NCI-H2196 treated with DMSO at 0.1 percent for 48 hours (cell line): ENCODE results near the gene GABRD.

Experiments used
- DNase-seq: peaks from one replicate; lab custom pipeline; 2025; ENCODE audit not compliant: unreplicated experiment; lab: John Stamatoyannopoulos, UW

The GABRD gene

DNA sequence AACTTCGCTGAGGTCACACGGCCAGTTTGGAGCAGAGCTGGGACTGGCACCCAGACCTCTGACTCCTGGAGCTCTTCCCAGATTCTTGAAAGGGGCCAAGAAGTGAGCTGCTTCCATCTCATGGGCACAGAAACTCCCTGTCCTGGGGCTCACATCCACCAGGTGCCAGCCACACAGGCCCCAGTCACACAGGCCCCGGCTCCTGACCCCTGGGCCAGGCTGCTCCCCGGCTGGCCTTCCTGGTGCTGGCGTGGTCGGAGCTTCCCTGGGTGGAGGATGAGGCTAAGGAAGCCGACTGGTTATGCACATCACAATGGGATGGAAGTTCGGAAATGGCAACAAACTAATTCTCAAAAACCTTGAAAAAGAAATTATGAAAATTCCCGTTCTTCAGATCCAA is 3.0 kb upstream of the GABRD start:
- no peak for DNase-seq

DNA sequence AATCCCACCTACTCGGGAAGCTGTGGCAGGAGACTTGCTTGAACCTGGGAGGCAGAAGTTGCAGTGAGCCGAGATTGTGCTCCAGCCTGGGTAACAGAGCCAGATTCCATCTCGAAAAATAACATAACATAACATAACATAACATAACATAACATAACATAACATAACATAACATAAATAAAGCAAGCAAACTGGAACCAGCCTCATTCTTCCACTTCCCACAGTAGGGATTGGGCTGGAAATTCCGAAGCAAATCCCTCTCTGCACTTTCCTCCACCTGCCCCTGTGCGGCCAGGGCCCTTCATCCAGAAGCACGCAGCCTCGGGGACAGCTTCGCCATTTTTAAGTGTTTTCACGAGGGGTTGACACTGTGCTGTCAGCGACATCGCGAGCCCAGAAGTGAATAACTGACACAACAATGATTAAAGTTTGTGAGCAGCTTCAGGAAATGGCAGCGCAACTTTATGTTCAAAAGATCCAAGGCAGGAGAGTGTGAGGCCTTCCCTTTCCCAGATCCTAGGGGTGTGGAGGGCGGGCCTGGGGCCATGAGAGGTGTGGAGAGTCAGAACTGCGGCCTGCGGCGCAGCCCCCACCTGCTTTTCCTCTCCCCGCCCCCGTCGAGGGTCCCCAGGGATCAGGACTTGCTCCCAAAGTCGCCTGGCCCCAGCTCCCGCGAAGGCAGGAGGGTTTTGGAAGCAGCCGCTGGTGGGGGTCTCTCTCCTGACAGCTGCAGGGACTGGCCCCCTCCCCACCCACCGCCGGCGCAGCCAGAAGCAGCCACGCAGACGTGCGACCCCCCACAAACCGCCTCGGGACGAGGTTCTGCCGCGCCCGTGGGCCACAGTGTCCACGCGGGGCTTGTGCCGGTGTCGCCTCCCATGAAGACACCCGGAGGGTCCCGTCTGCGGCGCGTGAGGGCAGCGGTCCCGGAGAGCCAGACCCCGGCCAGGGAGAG is 651 bp upstream of the GABRD start:
- no peak for DNase-seq

DNA sequence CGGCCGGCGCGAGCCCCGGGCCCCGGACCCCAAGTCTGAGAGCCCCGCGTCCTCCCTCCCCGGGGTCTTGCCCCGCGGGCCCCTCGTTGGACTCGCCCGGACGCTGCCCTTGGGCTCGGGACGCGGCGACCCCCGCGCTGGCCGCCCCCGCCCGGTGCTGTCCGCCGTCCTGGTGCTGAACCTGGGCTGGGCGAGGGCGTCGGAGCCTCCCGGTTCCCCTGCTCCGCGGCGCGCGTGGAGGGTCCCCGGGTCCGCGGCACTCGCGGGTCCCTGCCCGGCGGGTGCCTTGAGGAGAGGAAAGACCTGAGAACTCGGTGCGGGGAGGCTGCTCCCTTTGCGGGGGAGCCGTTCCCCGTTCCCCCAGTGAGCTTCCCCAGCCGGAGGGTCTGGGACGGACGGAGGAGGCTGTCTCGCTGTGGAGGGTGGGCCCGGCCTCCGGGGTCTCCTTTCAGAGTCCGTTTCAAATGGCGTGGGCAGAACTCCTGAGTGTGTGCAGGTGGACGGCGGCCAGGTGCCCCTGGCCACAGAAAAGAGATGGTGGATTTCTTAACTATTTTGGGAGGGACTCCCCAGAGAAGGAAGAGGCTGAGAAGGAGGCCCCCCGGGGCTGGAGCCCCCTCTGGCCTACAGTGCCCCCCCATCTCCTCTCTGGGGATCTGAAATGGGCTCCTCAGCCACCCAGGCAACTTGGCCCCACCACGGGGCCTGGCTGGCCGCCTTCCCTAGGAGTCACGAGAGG is 595 bp downstream of the GABRD start:
- DNase-seq = no peak

DNA sequence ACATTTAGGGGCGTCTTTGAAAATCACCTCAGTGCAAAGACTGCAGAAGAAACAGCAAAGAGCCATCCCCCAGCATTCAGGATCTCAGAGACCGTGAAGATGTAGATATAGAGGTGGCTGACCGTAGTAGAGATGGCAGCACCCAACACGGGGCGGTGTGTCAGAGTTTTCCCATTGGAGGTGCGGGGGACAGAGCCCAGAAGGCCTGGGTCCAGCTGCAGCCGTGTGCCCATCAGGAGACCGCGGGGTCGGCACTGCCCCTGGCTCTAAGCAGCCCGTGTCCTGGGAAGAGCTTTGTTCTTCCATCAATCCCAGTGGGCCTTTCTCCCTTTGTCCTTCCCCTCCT is 1.1 kb downstream of the GABRD start:
- DNase-seq = no peak

DNA sequence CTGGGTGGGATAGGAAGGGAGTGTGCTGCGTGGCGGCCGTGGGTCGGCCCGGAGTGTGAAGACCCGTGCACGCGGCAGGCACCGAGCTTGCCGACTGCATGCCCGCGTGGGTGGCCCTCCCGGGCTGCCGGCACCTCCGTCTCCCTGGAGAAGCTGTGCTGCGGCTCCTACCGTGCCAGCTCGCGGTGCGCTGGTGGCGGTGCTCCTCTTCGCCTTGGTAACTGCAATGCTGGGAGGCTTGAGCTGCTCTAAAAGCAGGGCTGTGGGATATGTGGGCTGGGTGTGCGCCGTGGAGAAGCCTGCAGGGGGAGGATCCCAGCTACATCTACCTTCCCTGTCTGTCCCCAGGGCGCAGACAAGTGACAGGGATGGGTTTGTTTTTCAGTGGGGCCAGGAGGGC is 2.4 kb downstream of the GABRD start:
- no peak for DNase-seq

DNA sequence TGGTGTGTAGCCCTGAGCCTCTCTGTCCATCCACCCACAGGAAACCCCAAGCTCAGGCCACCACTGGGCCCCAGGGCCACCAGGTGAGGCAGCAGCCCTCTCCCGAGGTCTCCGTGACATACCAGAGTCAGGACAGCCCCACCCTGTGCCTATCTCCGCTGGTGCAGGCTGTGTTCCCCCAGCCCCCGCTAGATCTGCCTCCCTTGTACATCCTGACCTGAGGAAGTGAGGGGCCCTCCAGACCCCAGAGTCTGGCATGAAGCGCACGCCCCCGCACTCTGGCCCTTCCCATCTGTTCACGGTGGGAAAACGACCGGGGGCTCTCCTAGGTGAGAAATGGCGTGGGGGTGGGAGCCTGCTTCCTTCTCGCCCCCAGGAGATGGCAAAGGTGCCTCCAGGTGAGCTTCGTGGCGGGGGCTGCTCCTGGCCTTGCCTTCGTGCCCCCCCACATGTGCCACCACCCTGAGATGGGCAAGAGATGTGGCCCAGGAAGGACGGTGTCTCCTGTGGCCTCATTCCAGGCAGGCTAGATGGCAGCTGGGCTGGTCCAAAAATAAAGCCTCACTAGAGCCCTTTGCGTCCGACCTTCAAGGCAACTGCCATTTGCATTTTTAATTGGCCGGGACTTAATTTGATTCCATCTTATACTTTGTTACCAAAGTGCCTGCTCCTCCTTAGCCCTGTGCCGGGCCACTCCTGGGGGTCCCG is 3.1 kb downstream of the GABRD start:
- DNase-seq = no peak

DNA sequence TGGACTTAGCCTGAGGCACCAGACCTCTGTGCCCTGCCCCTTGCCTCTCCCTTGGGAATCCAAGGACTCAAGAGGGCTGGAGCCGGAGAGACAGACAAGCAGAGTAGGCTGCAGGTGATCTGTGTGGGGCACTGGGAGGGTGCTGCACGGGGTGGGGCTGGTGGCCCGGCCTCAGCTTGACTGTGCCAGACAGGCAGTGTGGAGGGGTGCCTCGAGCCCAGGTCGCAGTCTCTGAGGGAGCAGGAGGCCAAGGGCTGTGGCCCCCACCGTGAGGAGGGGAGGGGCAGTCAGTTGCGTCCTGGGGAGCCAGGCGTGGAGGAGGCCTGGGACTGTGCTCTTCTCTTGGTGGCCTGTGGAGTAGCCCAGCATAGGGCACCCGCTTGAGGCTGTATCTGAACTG is 4.0 kb downstream of the GABRD start:
- DNase-seq = no peak

DNA sequence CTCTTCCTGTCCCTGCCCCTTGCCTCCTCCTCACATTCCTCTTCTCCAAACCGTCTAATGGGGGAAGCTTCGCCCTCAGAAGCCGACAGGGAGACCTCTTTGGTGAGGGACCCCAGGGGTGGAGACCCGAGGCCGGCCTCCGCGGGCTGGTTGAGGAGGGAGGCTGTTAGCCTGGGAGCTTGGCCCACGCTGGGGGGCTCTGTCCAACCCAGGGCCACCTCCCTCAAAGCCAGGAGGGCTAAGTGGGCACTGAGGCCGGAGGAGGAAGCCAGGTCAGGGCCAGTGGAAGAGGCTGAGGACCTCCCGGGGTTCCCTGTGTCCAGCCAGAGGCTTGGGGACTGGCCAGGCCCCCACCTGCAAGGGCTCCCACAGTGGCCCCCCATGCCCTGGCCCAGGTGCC is 5.3 kb downstream of the GABRD start:
- no peak for DNase-seq

DNA sequence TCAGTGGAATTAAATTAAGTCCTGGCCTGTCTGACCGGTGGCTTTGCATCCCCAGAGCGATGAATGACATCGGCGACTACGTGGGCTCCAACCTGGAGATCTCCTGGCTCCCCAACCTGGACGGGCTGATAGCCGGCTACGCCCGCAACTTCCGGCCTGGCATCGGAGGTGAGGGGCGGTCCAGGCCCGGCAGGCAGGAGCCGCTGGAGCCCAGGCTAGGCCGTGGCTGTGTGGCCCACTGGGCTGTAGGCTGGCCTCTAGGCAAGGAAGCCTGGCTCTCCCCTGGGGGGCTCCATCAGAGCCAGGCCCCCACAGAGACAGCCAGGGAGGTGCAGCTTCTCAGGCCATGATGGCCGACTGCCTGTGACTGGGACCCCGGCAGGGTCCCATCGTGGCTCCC is 5.7 kb downstream of the GABRD start:
- no peak for DNase-seq

DNA sequence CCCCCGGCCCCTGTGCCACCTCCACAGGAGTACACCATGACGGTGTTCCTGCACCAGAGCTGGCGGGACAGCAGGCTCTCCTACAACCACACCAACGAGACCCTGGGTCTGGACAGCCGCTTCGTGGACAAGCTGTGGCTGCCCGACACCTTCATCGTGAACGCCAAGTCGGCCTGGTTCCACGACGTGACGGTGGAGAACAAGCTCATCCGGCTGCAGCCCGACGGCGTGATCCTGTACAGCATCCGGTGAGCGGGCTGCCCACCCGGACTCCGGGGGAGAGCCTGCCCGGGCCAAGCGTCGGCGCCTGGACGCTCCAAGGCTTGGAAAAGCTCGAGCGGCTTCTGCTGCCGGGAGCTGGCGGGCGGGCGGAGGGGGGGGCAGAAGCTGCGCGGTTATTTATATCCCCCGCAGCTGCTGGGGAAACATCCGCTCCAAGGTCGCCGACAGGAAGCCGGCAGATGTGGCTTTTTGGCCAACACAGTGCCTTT is 6.4 kb downstream of the GABRD start:
- DNase-seq = no peak

DNA sequence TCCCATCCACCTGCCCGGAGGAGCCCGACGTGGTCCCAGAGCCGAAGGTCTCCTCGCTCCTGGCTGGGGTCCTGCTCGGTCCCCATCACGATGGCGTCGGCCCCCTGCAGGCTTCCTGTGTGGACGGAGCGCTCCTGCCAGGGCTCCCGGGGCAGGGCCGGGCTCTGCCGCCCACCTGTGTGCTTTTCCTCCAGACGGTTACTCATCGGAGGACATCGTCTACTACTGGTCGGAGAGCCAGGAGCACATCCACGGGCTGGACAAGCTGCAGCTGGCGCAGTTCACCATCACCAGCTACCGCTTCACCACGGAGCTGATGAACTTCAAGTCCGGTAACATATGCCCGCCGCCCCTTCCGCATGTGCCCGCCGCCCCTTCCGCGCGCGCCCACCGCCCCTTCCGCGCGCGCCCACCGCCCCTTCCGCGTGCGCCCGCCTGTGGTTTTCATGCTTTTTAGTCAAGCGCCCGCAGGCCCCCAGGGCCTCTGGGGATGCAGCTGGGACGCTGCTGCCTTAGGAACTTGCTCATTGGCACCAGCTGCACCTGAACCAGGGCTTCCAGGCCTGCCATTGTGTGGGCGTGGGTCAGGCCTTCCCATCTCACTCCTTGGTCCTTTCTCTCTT is 8.9 kb downstream of the GABRD start:
- no peak for DNase-seq

DNA sequence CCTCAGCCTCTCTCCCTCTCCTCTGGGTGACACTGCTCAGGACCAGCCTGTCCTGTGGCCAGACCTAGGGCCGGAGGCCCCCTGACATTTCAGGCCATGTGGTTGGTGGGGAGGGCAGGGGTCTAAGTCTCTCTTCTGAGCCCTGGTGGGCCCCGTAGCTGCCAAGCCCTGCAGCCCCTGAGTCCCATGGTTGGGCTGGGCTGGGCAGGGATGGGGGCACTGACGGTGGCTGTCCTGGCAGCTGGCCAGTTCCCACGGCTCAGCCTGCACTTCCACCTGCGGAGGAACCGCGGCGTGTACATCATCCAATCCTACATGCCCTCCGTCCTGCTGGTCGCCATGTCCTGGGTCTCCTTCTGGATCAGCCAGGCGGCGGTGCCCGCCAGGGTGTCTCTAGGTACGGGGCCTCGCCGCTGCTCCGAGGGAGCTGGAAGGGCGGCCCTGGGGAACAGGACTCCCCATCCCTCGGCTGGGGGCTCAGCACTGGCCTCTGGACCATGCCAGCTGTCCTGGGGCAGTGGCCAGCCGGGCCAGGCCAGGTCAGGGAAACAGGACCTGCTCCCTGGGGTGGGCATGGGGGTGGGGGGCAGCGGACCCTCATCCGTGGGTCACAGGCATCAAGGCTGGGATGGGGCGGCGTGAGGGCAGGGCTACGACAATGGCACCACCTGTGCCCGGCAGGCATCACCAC is 9.9 kb downstream of the GABRD start:
- DNase-seq = no peak

DNA sequence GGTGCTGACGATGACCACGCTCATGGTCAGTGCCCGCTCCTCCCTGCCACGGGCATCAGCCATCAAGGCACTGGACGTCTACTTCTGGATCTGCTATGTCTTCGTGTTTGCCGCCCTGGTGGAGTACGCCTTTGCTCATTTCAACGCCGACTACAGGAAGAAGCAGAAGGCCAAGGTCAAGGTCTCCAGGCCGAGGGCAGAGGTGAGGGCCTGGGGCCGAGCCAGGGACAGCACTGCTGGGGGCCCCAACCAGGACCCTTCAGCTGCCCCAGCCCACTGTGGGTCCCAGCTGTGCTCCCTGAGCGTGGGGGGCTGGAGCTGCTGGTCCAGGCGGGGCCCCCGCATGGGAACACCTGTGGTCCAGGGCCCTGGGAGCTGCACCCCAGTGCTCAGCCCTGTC is 10.4 kb downstream of the GABRD start:
- no peak for DNase-seq

DNA sequence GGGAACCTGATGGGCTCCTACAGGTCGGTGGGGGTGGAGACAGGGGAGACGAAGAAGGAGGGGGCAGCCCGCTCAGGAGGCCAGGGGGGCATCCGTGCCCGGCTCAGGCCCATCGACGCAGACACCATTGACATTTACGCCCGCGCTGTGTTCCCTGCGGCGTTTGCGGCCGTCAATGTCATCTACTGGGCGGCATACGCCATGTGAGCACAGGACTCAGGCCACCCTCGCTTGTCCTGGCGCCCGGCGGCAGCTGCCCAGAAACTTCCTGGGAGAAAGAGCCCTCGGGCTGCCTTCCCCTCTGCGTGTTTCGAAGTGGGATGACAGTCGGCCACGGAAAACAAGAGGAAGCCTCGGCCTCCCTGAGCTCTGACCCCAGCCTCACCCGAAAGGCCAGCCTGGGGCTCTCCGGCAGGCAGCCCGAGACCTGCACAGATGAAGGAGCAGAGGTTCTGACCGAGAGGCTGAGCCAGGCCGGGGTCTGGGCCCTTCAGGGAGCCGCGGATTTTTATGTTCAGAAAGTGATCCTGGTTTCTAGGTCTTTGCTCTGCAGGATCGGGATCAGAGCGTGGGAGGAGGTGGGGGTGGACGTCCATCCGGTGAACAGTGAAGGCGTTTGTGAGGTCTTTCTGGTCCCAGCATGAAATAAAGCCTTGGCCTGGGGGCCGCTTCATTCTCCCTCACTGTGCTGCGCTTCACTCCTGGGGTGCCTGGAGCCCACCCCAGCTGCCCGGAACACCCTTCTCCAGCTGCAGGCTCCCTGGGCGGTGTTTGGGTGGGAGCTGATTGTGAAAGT is 11.1 kb downstream of the GABRD start:
- DNase-seq = no peak

DNA sequence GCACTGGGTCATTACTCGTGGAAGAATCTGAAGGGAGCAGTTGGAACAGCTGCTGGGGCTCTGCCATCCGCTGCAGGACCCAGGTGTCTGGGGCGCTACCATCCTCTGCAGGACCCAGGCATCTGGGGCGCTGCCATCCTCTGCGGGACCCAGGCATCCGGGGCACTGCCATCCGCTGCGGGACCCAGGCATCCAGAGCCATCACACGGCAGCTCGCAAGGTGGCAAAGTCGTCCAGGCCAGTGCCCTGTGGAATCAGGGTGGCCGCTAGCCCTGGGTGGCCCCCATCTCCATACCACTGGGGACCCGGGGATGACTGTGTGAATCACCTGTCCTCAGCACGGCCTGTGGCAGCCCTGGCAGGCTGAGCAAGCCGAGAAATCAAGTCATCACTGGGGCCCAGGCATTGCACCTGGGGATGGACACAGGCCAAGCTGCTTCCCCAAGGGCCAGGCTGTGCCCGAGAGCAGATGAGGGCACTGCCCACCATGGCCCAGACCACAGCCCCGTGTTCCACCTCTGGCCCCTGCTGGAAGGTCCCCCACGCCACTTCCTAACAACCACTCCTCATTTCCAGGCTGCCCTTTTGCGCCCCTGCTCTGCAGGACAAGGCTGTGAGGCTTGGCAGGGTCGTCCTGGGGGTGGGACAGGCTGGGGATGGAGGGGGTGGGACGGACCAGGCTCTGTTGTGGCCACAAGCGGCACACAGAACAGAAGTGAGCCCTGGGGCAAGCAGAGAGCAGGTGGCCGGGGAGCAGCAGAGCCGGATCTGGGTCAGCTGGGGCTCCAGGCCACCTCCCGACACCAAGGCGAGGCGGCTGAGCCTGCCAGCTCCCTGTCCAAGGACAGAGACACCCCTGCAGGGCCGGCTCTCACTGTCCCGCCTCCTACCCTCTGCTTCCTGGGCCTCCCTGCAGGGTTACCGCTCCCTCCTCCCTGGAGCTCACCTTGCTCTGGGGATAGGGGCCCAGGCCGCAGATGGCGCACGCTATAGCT is 12.7 kb downstream of the GABRD start:
- DNase-seq = no peak

DNA sequence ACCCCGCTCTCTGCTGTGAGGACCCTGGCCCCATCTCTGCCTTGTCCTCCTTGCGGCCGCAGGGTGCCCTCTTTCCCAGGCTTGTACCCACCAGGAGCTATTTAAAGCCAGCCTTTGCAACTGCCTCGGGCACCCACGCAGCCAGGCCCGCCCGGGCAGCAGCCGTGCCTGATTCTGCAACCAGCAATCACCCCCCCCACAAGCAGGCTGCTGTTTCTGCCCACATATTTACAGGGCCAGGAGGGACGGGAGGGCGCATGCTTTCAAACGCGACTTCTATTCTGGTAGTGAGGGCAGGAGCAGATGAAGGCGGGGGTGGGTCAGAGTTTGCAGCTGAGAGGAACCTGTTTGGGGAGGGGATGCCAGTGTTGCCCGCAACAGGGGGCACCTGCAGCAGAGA is 13.6 kb downstream of the GABRD start:
- DNase-seq = no peak

DNA sequence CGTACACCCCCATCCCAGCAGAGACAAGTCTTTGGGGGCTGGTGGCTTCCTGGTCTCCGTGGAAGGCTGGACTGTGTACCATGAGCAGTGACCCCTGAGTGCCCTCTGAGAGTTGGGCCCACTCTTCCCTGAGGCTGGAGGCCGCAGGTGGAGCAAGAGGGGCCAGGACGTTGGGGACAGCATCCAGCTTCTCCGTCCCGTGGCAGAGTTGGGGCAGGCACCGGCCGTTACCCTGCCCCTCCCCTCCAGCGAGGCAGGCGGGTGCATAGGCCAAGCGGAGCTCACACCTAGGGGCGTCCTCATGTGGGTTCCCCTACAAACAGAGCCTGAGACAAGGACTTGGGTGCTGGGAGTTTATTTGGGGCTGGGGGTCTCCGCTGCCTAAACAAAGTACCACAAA is 14.0 kb downstream of the GABRD start:
- DNase-seq = no peak

DNA sequence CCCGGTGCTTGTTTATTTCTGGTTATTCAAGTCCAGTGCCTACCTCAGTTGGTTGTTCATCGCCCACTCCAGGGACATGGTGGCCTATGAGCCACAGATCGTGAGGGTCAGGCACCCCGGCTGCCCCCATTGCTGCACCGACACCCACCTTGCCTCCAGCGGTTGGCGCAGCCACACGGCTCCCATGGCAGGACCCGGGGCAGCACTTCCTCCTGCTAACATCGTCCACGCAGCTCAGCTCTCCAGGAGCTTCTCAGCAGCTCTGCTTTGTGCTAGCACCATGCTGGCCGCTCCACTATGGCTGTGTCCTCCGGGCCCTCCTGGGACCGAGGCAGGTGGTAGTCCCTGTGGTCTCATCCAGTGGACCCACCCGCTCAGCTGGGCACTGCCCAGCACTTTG is 17.1 kb downstream of the GABRD start:
- no peak for DNase-seq
